ENCODE measurements around the gene PTPRD.

DNA sequence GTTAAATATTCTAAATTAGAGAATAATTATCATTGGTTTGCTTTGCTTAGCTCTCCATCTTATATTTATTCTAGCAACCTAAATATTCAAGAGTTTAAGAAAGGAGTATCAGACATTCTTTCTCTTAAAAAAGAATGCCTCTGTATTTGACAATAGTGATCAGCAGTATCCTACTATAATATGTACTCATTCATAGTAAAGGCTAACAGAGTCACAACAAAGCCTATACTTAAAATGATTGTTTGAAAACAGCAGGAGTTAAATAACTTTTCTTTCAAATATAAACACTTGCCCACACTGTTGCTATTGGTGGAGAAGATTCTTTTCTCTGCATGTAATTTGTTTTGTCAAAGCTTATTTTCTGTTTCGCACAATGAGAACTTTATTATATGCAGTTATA lies 178.4 kb downstream of the PTPRD start:
- TF ChIP-seq POLR2AphosphoS5 (IDR thresholded peaks at IDR 0.05; ENCODE audit: borderline replicate concordance, low read depth, low read length): no peak
- no peak for TF ChIP-seq EZH2 (IDR thresholded peaks at IDR 0.05)
- no peak for TF ChIP-seq FOXP2 (optimal IDR thresholded peaks at IDR 0.05; ENCODE audit: control extremely low read depth, extremely low read length, insufficient read depth)
